ENCODE results near the gene DOCK1.
"Not testable (repeated sequence)": the region's sequence is repeated elsewhere in the genome, so short reads cannot be mapped to it uniquely, and the experiment has no call there.

- not testable (repeated sequence) for TF ChIP-seq CTCF, POLR2A (IDR thresholded peaks at IDR 0.05)
Measured at GRCh38 chr10:126888436-126888835, 16.8 kb upstream of the DOCK1 start.
